Muscle layer of colon (tissue), 2 donors: ENCODE results near the gene TSPAN18.

Source experiments
- H3K27ac ChIP-seq: one replicate; pipeline ENCODE4 v1.7.0; 2013; ENCODE audit warnings: low read depth, mild to moderate bottlenecking, low read length, moderate library complexity
- H3K27me3 ChIP-seq, 2 donors: one replicate each; pipeline ENCODE4 v1.7.0; 2013; ENCODE audit warnings: low read length in 2 of 2, mild to moderate bottlenecking in 2 of 2; ENCODE audit not compliant: insufficient read depth in 2 of 2, control insufficient read depth in 1 of 2
- H3K36me3 ChIP-seq: one replicate; pipeline ENCODE4 v1.7.0; 2013; ENCODE audit warnings: mild to moderate bottlenecking, low read length; ENCODE audit not compliant: insufficient read depth
- H3K4me1 ChIP-seq: one replicate; pipeline ENCODE4 v1.7.0; 2013; ENCODE audit warnings: mild to moderate bottlenecking, low read length; ENCODE audit not compliant: insufficient read depth
- H3K4me3 ChIP-seq, 2 donors: one replicate each; pipeline ENCODE4 v1.7.0; 2013; ENCODE audit warnings: low read length in 2 of 2, low read depth in 1 of 2, mild to moderate bottlenecking in 1 of 2, moderate library complexity in 1 of 2
- H3K9ac ChIP-seq: one replicate; pipeline ENCODE4 v1.7.0; 2013; ENCODE audit warnings: low read length
- H3K9me3 ChIP-seq: one replicate; pipeline ENCODE4 v1.7.0; 2013; ENCODE audit warnings: mild to moderate bottlenecking, low read length
- donor health status: abdominal sarcoma.
- donor health status: Adenocarcinoma of cecum.

The TSPAN18 gene

GRCh38 chr11:44923806-44924205 is 197.0 kb downstream of the TSPAN18 start:
- no peak overlapping the region for H3K4me3 ChIP-seq
- H3K27me3 ChIP-seq = no peaks in the 10 kb centered on the region
- no peak overlapping the region for H3K9ac ChIP-seq
- peaks cover 34% of the 10 kb centered on the region for H3K36me3 ChIP-seq
- H3K4me1 ChIP-seq = no peaks in the 10 kb centered on the region
- H3K9me3 ChIP-seq = no peaks in the 10 kb centered on the region
- no peak overlapping the region for H3K27ac ChIP-seq

GRCh38 chr11:44926036-44926435 is 199.3 kb downstream of the TSPAN18 start:
- H3K4me3 ChIP-seq = no peak overlapping the region
- no peak overlapping the region for H3K9ac ChIP-seq
- H3K27me3 ChIP-seq = no peaks in the 10 kb centered on the region
- H3K36me3 ChIP-seq = peaks cover 29% of the 10 kb centered on the region
- H3K27ac ChIP-seq = no peak overlapping the region
- H3K4me1 ChIP-seq = no peaks in the 10 kb centered on the region
- H3K9me3 ChIP-seq = no peaks in the 10 kb centered on the region

- H3K9ac ChIP-seq = no peak overlapping the region
Observed at GRCh38 chr11:44927174-44927661, 200.5 kb downstream of the TSPAN18 start.

GRCh38 chr11:44928144-44928543 is 201.4 kb downstream of the TSPAN18 start:
- Histone ChIP-seq H3K9ac (no peak overlapping the region), H3K9me3 (no peaks in the 10 kb centered on the region), H3K27me3 (no peaks in the 10 kb centered on the region), H3K4me1 (no peaks in the 10 kb centered on the region), H3K27ac (no peak overlapping the region), H3K4me3 (no peak overlapping the region), H3K36me3 (peaks cover 29% of the 10 kb centered on the region)

More at GRCh38 chr11:44927174-44927661, 200.5 kb downstream of the TSPAN18 start:
- Histone ChIP-seq H3K4me1 (no peaks in the 10 kb centered on the region), H3K4me3 (no peak overlapping the region), H3K9me3 (no peaks in the 10 kb centered on the region), H3K27me3 (no peaks in the 10 kb centered on the region), H3K27ac (no peak overlapping the region), H3K36me3 (peaks cover 29% of the 10 kb centered on the region)

- no peak overlapping the region for H3K4me3 ChIP-seq
- no peak overlapping the region for H3K27ac ChIP-seq
- no peaks in the 10 kb centered on the region for H3K4me1 ChIP-seq
- no peaks in the 10 kb centered on the region for H3K27me3 ChIP-seq
- no peaks in the 10 kb centered on the region for H3K9me3 ChIP-seq
- no peak overlapping the region for H3K9ac ChIP-seq
- peaks cover 25% of the 10 kb centered on the region for H3K36me3 ChIP-seq
Observed at GRCh38 chr11:44928816-44929215, 202.1 kb downstream of the TSPAN18 start.

GRCh38 chr11:44930588-44931302 is 204.0 kb downstream of the TSPAN18 start:
- Histone ChIP-seq H3K27me3 (no peaks in the 10 kb centered on the region), H3K36me3 (peaks cover 16% of the 10 kb centered on the region), H3K4me3 (no peak overlapping the region), H3K9me3 (no peaks in the 10 kb centered on the region), H3K9ac (no peak overlapping the region), H3K27ac (no peak overlapping the region), H3K4me1 (no peaks in the 10 kb centered on the region)

- H3K27ac ChIP-seq = no peak overlapping the region
Observed at GRCh38 chr11:44931466-44931865, 204.7 kb downstream of the TSPAN18 start.

GRCh38 chr11:44934110-44934509 is 207.3 kb downstream of the TSPAN18 start:
- no peaks in the 10 kb centered on the region for H3K4me1 ChIP-seq
- H3K9me3 ChIP-seq = no peaks in the 10 kb centered on the region
- peaks cover 10% of the 10 kb centered on the region for H3K36me3 ChIP-seq
- H3K9ac ChIP-seq = no peak overlapping the region
- no peak overlapping the region for H3K4me3 ChIP-seq
- H3K27ac ChIP-seq = no peak overlapping the region
- H3K27me3 ChIP-seq = no peaks in the 10 kb centered on the region

More at GRCh38 chr11:44931466-44931865, 204.7 kb downstream of the TSPAN18 start:
- Histone ChIP-seq H3K4me3 (no peak overlapping the region), H3K36me3 (peaks cover 16% of the 10 kb centered on the region), H3K9ac (no peak overlapping the region), H3K9me3 (no peaks in the 10 kb centered on the region), H3K27me3 (no peaks in the 10 kb centered on the region), H3K4me1 (no peaks in the 10 kb centered on the region)

- Histone ChIP-seq H3K4me3 (no peak overlapping the region), H3K36me3 (peaks cover 8% of the 10 kb centered on the region), H3K9ac (no peak overlapping the region), H3K4me1 (no peaks in the 10 kb centered on the region), H3K9me3 (no peaks in the 10 kb centered on the region), H3K27ac (no peak overlapping the region), H3K27me3 (no peaks in the 10 kb centered on the region)
Observed at GRCh38 chr11:44934735-44935250, 208.0 kb downstream of the TSPAN18 start.

GRCh38 chr11:44936525-44936924 is 209.8 kb downstream of the TSPAN18 start:
- no peak overlapping the region for H3K9ac ChIP-seq
- H3K27ac ChIP-seq = no peak overlapping the region
- H3K9me3 ChIP-seq = no peaks in the 10 kb centered on the region
- no peaks in the 10 kb centered on the region for H3K27me3 ChIP-seq
- no peaks in the 10 kb centered on the region for H3K36me3 ChIP-seq
- H3K4me1 ChIP-seq = peaks cover 7% of the 10 kb centered on the region
- H3K4me3 ChIP-seq = no peak overlapping the region

GRCh38 chr11:44936951-44937543 is 210.3 kb downstream of the TSPAN18 start:
- H3K4me1 ChIP-seq = peaks cover 7% of the 10 kb centered on the region
- H3K27ac ChIP-seq = no peak overlapping the region
- H3K9me3 ChIP-seq = no peaks in the 10 kb centered on the region
- no peaks in the 10 kb centered on the region for H3K27me3 ChIP-seq
- no peaks in the 10 kb centered on the region for H3K36me3 ChIP-seq
- no peak overlapping the region for H3K4me3 ChIP-seq
- H3K9ac ChIP-seq = no peak overlapping the region
